HepG2 (cell line): Measurements from ENCODE around the gene DCTN3. TPM values are rescaled to one million over a fixed set of nuclear protein-coding genes. Genes with fewer than 3 reads are reported as not detected.
A peak's percentile ranks its signal among the peaks of the same experiment; 100 is the strongest.

Experiments used
- AGO2 ChIP-seq: fragments of 200-400 bp; formaldehyde crosslinking; optimal IDR thresholded peaks from 2 replicates; pipeline ENCODE3; 2017; ENCODE audit warnings: mild to moderate bottlenecking, low read depth, low read length, moderate library complexity
- DNMT1 ChIP-seq: sonication (generic); formaldehyde crosslinking; IDR thresholded peaks from 2 replicates; pipeline ENCODE4 v1.5.1; 2020; ENCODE audit warnings: mild to moderate bottlenecking, missing genetic modification reagents
- ELF3 ChIP-seq: IDR thresholded peaks from 2 replicates; pipeline ENCODE4 v1.6.1; 2016; ENCODE audit warnings: missing genetic modification reagents, missing compliant biosample characterization
- ERF ChIP-seq: IDR thresholded peaks from 2 replicates; pipeline ENCODE4 v1.6.1; 2018; ENCODE audit warnings: missing biosample characterization, missing genetic modification reagents
- KLF11 ChIP-seq: IDR thresholded peaks from 2 replicates; pipeline ENCODE4 v1.6.1; 2016; ENCODE audit warnings: missing compliant biosample characterization
- KLF15 ChIP-seq: sonication (generic); formaldehyde crosslinking; IDR thresholded peaks from 2 replicates; pipeline ENCODE4 v1.8.1; 2023; ENCODE audit warnings: borderline replicate concordance, mild to moderate bottlenecking, inconsistent platforms, missing genetic modification reagents, mixed read lengths
- MXD1 ChIP-seq: sonication (generic); formaldehyde crosslinking; IDR thresholded peaks from 2 replicates; pipeline ENCODE4 v1.4.0; 2020; ENCODE audit warnings: mild to moderate bottlenecking, missing genetic modification reagents
- NFE2L2 ChIP-seq: fragments of 150-350 bp; IDR thresholded peaks from 2 replicates; pipeline ENCODE4 v1.6.1; 2014; ENCODE audit warnings: low read length
- PBX3 ChIP-seq: sonication (generic); formaldehyde crosslinking; IDR thresholded peaks from 2 replicates; pipeline ENCODE4 v1.8.1; 2023; ENCODE audit warnings: missing genetic modification reagents, inconsistent platforms, borderline replicate concordance
- REXO4 ChIP-seq: sonication (generic); formaldehyde crosslinking; IDR thresholded peaks from 2 replicates; pipeline ENCODE4 v1.8.0; 2022; ENCODE audit warnings: missing genetic modification reagents, mild to moderate bottlenecking, borderline replicate concordance
- SMC3 ChIP-seq: IDR thresholded peaks from 2 replicates; pipeline ENCODE4 v1.6.1; 2011; ENCODE audit warnings: low read length, improper control_type of control experiment
- SPEN ChIP-seq: sonication (generic); formaldehyde crosslinking; IDR thresholded peaks from 2 replicates; pipeline ENCODE4 v1.5.1; 2020; ENCODE audit warnings: low read depth, mild to moderate bottlenecking, missing genetic modification reagents
- polyA plus RNA-seq, 8 experiments: library from polyadenylated mRNA; depleted of rRNA in 3 of 8; stranded (reverse) in 7 of 8; unstranded in 1 of 8; fragments of >200 nt; fragmentation: Illumina TruSeq in 4 of 8; extraction: Trizol in 4 of 8; gene quantifications; 2 replicates each; pipeline versions ENCODE4 v1.2.1 to v1.2.3, GENCODE V29; 2011 to 2016; ENCODE audit warnings: low read depth in 4 of 8, missing spikeins in 1 of 8, mixed read lengths in 1 of 8; ENCODE audit not compliant: insufficient read depth in 1 of 8
- total RNA-seq, 5 experiments: library from RNA; depleted of rRNA; stranded (reverse); fragments of >200 nt; fragmentation: Illumina TruSeq; extraction: Trizol; gene quantifications; 2 replicates each; pipeline ENCODE4 v1.2.3, GENCODE V29; 2016; ENCODE audit warnings: low read depth in 1 of 5
- TF ChIP-seq, protein P1 (sequence below): sonication (generic); formaldehyde crosslinking; IDR thresholded peaks from 2 replicates; pipeline ENCODE4 v1.9.0; 2022; ENCODE audit warnings: low read depth, missing genetic modification reagents
- TF ChIP-seq, protein P2 (sequence below): IDR thresholded peaks from 2 replicates; pipeline ENCODE4 v1.6.1; 2018; ENCODE audit warnings: missing genetic modification reagents, mild to moderate bottlenecking, missing compliant biosample characterization
- TF ChIP-seq, protein P3 (sequence below): sonication (generic); formaldehyde crosslinking; IDR thresholded peaks from 2 replicates; pipeline ENCODE4 v1.5.0; 2020; ENCODE audit warnings: missing genetic modification reagents, mild to moderate bottlenecking, borderline replicate concordance
- TF ChIP-seq, protein P4 (sequence below): sonication (generic); formaldehyde crosslinking; IDR thresholded peaks from 2 replicates; pipeline ENCODE4 v1.4.0; 2020; ENCODE audit warnings: missing genetic modification reagents
- TF ChIP-seq, protein P5 (sequence below): sonication (generic); formaldehyde crosslinking; IDR thresholded peaks from 2 replicates; pipeline ENCODE4 v1.9.0; 2021; ENCODE audit warnings: missing genetic modification reagents, borderline replicate concordance
- TF ChIP-seq, protein P6 (sequence below): sonication (generic); formaldehyde crosslinking; IDR thresholded peaks from 2 replicates; pipeline ENCODE4 v1.4.0; 2020; ENCODE audit warnings: missing genetic modification reagents; ENCODE audit errors: not compliant biosample characterization

DCTN3 gene
- total and polyA plus RNA-seq, 2 of the 13 experiments (the other 11 are each of a cell fraction or from before 2014, with no cell fraction given) = 27.4 to 34.5 TPM

- TF ChIP-seq, protein P1, sequence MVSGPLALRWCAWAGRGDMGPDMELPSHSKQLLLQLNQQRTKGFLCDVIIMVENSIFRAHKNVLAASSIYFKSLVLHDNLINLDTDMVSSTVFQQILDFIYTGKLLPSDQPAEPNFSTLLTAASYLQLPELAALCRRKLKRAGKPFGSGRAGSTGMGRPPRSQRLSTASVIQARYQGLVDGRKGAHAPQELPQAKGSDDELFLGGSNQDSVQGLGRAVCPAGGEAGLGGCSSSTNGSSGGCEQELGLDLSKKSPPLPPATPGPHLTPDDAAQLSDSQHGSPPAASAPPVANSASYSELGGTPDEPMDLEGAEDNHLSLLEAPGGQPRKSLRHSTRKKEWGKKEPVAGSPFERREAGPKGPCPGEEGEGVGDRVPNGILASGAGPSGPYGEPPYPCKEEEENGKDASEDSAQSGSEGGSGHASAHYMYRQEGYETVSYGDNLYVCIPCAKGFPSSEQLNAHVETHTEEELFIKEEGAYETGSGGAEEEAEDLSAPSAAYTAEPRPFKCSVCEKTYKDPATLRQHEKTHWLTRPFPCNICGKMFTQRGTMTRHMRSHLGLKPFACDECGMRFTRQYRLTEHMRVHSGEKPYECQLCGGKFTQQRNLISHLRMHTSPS (CRISPR knock-in tag) = no peak
- TF ChIP-seq DNMT1 (CRISPR knock-in tag) (no peak), SMC3 (peak; percentile 20), NFE2L2 (no peak), REXO4 (no peak), KLF11 (no peak), ELF3 (peak; percentile 37; the same call in 1 of the 2 replicates), AGO2 (no peak), ERF (CRISPR knock-in tag) (peak; percentile 41; the same call in 1 of the 2 replicates), SPEN (CRISPR knock-in tag) (peak; percentile 63), PBX3 (CRISPR knock-in tag) (no peak), MXD1 (CRISPR knock-in tag) (no peak), KLF15 (CRISPR knock-in tag) (no peak)
- TF ChIP-seq, protein P2, sequence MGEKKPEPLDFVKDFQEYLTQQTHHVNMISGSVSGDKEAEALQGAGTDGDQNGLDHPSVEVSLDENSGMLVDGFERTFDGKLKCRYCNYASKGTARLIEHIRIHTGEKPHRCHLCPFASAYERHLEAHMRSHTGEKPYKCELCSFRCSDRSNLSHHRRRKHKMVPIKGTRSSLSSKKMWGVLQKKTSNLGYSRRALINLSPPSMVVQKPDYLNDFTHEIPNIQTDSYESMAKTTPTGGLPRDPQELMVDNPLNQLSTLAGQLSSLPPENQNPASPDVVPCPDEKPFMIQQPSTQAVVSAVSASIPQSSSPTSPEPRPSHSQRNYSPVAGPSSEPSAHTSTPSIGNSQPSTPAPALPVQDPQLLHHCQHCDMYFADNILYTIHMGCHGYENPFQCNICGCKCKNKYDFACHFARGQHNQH (CRISPR knock-in tag) = peak; percentile 20; the same call in 1 of the 2 replicates
- TF ChIP-seq, protein P3, sequence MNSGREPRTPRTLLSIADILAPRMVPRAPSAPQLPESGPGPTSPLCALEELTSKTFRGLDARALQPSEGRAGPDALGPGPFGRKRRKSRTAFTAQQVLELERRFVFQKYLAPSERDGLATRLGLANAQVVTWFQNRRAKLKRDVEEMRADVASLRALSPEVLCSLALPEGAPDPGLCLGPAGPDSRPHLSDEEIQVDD (CRISPR knock-in tag) = no peak
- TF ChIP-seq, protein P4, sequence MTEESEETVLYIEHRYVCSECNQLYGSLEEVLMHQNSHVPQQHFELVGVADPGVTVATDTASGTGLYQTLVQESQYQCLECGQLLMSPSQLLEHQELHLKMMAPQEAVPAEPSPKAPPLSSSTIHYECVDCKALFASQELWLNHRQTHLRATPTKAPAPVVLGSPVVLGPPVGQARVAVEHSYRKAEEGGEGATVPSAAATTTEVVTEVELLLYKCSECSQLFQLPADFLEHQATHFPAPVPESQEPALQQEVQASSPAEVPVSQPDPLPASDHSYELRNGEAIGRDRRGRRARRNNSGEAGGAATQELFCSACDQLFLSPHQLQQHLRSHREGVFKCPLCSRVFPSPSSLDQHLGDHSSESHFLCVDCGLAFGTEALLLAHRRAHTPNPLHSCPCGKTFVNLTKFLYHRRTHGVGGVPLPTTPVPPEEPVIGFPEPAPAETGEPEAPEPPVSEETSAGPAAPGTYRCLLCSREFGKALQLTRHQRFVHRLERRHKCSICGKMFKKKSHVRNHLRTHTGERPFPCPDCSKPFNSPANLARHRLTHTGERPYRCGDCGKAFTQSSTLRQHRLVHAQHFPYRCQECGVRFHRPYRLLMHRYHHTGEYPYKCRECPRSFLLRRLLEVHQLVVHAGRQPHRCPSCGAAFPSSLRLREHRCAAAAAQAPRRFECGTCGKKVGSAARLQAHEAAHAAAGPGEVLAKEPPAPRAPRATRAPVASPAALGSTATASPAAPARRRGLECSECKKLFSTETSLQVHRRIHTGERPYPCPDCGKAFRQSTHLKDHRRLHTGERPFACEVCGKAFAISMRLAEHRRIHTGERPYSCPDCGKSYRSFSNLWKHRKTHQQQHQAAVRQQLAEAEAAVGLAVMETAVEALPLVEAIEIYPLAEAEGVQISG (CRISPR knock-in tag) = peak; percentile 51
- TF ChIP-seq, protein P5, sequence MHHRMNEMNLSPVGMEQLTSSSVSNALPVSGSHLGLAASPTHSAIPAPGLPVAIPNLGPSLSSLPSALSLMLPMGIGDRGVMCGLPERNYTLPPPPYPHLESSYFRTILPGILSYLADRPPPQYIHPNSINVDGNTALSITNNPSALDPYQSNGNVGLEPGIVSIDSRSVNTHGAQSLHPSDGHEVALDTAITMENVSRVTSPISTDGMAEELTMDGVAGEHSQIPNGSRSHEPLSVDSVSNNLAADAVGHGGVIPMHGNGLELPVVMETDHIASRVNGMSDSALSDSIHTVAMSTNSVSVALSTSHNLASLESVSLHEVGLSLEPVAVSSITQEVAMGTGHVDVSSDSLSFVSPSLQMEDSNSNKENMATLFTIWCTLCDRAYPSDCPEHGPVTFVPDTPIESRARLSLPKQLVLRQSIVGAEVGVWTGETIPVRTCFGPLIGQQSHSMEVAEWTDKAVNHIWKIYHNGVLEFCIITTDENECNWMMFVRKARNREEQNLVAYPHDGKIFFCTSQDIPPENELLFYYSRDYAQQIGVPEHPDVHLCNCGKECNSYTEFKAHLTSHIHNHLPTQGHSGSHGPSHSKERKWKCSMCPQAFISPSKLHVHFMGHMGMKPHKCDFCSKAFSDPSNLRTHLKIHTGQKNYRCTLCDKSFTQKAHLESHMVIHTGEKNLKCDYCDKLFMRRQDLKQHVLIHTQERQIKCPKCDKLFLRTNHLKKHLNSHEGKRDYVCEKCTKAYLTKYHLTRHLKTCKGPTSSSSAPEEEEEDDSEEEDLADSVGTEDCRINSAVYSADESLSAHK (CRISPR knock-in tag) = no peak
- TF ChIP-seq, protein P6, sequence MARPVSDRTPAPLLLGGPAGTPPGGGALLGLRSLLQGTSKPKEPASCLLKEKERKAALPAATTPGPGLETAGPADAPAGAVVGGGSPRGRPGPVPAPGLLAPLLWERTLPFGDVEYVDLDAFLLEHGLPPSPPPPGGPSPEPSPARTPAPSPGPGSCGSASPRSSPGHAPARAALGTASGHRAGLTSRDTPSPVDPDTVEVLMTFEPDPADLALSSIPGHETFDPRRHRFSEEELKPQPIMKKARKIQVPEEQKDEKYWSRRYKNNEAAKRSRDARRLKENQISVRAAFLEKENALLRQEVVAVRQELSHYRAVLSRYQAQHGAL = no peak
These were observed 24.5 kb upstream of the DCTN3 start (continued) for GRCh38 chr9:34644766-34645314.
